Right lobe of liver (tissue), 6 donors: Measurements from ENCODE around the gene BTC. TPM values are rescaled to one million over a fixed set of nuclear protein-coding genes. Genes with fewer than 3 reads are reported as not detected.

ENCODE experiments used
- ATAC-seq, 4 donors: fragments of 200-7000 bp; cut with Tn5 transposase; one replicate each; pipeline ENCODE4 v1.9.1; 2020; ENCODE audit warnings: mild to moderate bottlenecking in 4 of 4, moderate library complexity in 4 of 4
- DNase-seq, 3 donors: peaks; one replicate each; pipeline ENCODE4 v3.0.0-alpha.2; 2020
- H3K27ac ChIP-seq, 3 donors: fragments of 200-600 bp; one replicate each; pipeline ENCODE4 v1.8.0; 2022
- H3K27me3 ChIP-seq, 2 donors: fragments of 200-600 bp; one replicate each; pipeline ENCODE4 v1.8.0; 2022
- H3K36me3 ChIP-seq, 4 donors: fragments of 200-600 bp; sonication (generic) in 1 of 4; one replicate each; pipeline versions ENCODE4 v1.5.1 to v1.8.0; 2017 to 2022; ENCODE audit warnings: control low read depth in 1 of 4
- H3K4me1 ChIP-seq, 4 donors: fragments of 200-600 bp; sonication (generic) in 1 of 4; one replicate each; pipeline versions ENCODE4 v1.5.1 to v1.8.0; 2017 to 2022; ENCODE audit warnings: control low read depth in 1 of 4
- H3K4me3 ChIP-seq, 3 donors: fragments of 200-600 bp; one replicate each; pipeline ENCODE4 v1.8.0; 2022
- H3K9me3 ChIP-seq, 4 donors: fragments of 200-600 bp; sonication (generic) in 1 of 4; one replicate each; pipeline versions ENCODE4 v1.5.1 to v1.8.0; 2017 to 2022; ENCODE audit warnings: control low read depth in 1 of 4
- POLR2A ChIP-seq: fragments of 450-650 bp; IDR thresholded peaks from one replicate; pipeline ENCODE4 v1.6.1; 2017; ENCODE audit warnings: antibody characterized with exemption, mild to moderate bottlenecking
- WGBS: methylation state at CpG from one replicate; pipeline ENCODE4 v1.1.6; 2018; ENCODE audit warnings: low coverage, low lambda C conversion rate; ENCODE audit not compliant: insufficient coverage; ENCODE audit errors: missing lambda C conversion rate; 5-methylcytosine and 5-hydroxymethylcytosine counted together
- intact Hi-C, 2 donors: fragments of 100-400 bp; cut with DNase I; formaldehyde crosslinking; loops; one replicate each; pipeline versions ENCODE4 v1.11.2 to v1.14.1; 2022
- total RNA-seq, 6 experiments: library from RNA; depleted of rRNA in 2 of 6; stranded (reverse); fragments of >200 nt in 2 of 6; fragmentation: NEBNext Ultra II Directional in 3 of 6; extraction: Animal tissue kit (Norgen Biotek cat#: 25700) in 3 of 6; gene quantifications; one replicate each; pipeline versions ENCODE4 v1.1.0 to v1.2.4, GENCODE V29; 2016 to 2023
- TF ChIP-seq, protein P1 (sequence below), 4 donors: fragments of 200-600 bp in 3 of 4; fragments of 450-650 bp in 1 of 4; IDR thresholded peaks; one replicate each; pipeline versions ENCODE4 v1.5.1 to v1.8.0; 2016 to 2022; ENCODE audit warnings: antibody characterized with exemption in 4 of 4, mild to moderate bottlenecking in 2 of 4
- donor health status: DM: no; HTN: yes; CAD: no.
- donor health status: DM: no; HTN: no; CAD: no.
- donor health status: DM: no; HTN: no; CAD: no.
- donor health status: DM: no; HTN: yes; CAD: no.
- donor health status: DM: no; HTN: yes; CAD: no.

BTC gene
- total RNA-seq, 6 experiments from 2014 or later: 0.26 to 0.95 (median 0.49) TPM

DNA sequence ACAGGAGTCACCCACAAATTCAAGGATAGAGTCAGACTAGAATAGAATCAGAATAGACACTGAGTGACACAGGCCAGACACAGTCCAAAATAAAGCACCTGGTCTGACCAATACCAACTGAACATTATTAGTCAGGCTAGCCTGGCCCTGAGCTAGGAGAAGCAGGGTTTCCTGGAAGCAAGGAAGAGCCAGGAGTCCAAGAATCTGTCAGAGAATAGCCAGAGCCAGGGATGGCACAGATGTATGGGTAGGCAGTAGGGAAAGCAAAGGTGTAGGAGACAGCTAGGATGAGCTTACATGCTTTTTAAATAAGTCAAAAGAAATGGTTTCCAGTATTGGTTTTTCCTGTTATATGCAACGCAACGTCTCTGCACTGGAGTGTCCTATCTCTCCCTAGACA is 3.7 kb downstream of the BTC start:
- intact Hi-C loops: no loop called here
- no peaks in the 10 kb centered on the region for H3K36me3 ChIP-seq
- H3K4me3 ChIP-seq: no peak overlapping the region
- H3K27me3 ChIP-seq: no peaks in the 10 kb centered on the region
- TF ChIP-seq, protein P1, sequence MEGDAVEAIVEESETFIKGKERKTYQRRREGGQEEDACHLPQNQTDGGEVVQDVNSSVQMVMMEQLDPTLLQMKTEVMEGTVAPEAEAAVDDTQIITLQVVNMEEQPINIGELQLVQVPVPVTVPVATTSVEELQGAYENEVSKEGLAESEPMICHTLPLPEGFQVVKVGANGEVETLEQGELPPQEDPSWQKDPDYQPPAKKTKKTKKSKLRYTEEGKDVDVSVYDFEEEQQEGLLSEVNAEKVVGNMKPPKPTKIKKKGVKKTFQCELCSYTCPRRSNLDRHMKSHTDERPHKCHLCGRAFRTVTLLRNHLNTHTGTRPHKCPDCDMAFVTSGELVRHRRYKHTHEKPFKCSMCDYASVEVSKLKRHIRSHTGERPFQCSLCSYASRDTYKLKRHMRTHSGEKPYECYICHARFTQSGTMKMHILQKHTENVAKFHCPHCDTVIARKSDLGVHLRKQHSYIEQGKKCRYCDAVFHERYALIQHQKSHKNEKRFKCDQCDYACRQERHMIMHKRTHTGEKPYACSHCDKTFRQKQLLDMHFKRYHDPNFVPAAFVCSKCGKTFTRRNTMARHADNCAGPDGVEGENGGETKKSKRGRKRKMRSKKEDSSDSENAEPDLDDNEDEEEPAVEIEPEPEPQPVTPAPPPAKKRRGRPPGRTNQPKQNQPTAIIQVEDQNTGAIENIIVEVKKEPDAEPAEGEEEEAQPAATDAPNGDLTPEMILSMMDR (IDR thresholded peaks at IDR 0.05): no peak
- no peak for TF ChIP-seq POLR2A
- H3K9me3 ChIP-seq: no peaks in the 10 kb centered on the region
- ATAC-seq (no peak), DNase-seq (no peak)
- WGBS: 83% methylated on average over 2 of the region's 2 CpGs
- peaks cover 0 to 3% (median 0%) of the 10 kb centered on the region in 4 donors for H3K4me1 ChIP-seq
- H3K27ac ChIP-seq: no peak overlapping the region

DNA sequence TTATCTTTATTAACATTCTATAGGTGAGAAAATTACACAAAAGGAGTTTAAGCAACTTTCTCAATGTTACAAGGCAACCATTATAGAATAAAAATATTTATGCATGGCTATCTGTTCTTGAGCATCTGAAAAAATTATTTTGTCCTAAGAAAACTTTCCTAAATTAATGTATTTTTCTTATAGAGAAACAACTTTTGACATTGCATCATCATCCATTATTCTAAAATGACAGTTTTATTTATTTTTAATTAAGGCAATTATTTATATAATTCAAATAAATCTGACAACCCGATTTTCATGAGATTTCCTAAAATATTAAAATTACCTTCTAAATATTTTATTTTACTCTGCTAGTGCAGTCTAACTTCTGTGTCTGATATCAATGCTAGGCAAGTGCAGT is 4.8 kb downstream of the BTC start:
- no peaks in the 10 kb centered on the region for H3K27me3 ChIP-seq
- WGBS: 71% methylated on average over 1 of the region's 1 CpG
- H3K4me1 ChIP-seq: peaks cover 0 to 3% (median 0%) of the 10 kb centered on the region in 4 donors
- intact Hi-C loops: no loop called here
- H3K9me3 ChIP-seq: no peaks in the 10 kb centered on the region
- H3K4me3 ChIP-seq: no peak overlapping the region
- ATAC-seq (no peak), DNase-seq (no peak)
- TF ChIP-seq, protein P1 (IDR thresholded peaks at IDR 0.05): no peak
- no peaks in the 10 kb centered on the region for H3K36me3 ChIP-seq
- H3K27ac ChIP-seq: no peak overlapping the region

DNA sequence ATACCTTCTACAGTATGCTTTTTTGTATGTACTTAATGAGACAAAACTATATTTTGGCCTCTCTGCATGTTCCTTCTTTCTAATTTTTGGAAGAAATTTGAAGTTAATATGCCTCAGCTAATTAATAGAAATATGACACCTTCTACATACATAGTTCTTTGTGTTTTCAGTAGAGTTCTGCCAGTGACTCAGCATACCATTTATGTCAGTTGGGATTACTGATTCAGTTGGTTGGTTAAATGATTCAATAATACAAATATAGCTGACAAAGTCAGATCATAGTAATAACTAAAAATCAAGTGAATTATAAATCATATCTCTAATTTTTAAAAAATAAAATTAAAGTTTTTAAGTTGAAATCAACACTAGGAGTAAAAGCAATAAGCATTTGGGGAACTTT is 16.8 kb downstream of the BTC start:
- intact Hi-C loops: no loop called here
- no peaks in the 10 kb centered on the region for H3K4me1 ChIP-seq
- DNase-seq: no peak
- H3K27ac ChIP-seq: no peak overlapping the region
- no peaks in the 10 kb centered on the region for H3K9me3 ChIP-seq
- no peak for ATAC-seq
- no peak overlapping the region for H3K4me3 ChIP-seq
- H3K27me3 ChIP-seq: no peaks in the 10 kb centered on the region
- no peaks in the 10 kb centered on the region for H3K36me3 ChIP-seq
- TF ChIP-seq, protein P1 (IDR thresholded peaks at IDR 0.05): no peak
- TF ChIP-seq POLR2A: no peak

DNA sequence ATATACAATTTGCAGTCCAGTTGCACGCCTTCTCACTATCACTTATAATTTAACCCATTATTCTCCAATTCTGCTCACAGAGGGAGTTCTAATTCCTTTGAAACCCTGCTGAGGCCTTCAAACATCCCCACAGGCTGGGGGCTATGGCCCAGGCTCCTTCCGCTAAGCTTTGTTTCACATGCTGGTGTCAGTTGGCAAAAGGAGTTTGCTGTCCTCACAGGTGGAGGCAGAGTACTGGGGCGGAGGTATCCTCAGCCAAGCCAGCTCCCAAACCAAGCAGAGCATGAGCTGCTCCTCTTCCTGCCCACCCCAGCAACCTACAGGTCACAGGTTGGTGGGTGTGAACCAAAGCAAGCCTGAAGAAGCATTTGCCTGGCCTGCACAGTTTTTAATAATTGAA is 21.5 kb downstream of the BTC start:
- H3K9me3 ChIP-seq: no peaks in the 10 kb centered on the region
- DNase-seq (no peak), ATAC-seq (no peak)
- TF ChIP-seq, protein P1 (IDR thresholded peaks at IDR 0.05): no peak
- TF ChIP-seq POLR2A: no peak
- intact Hi-C loops: no loop called here
- no peaks in the 10 kb centered on the region for H3K27me3 ChIP-seq
- H3K36me3 ChIP-seq: no peaks in the 10 kb centered on the region
- H3K4me3 ChIP-seq: no peak overlapping the region
- WGBS: 85% methylated on average over 2 of the region's 3 CpGs
- no peak overlapping the region for H3K27ac ChIP-seq
- peaks cover 0 to 10% (median 0%) of the 10 kb centered on the region in 4 donors for H3K4me1 ChIP-seq

DNA sequence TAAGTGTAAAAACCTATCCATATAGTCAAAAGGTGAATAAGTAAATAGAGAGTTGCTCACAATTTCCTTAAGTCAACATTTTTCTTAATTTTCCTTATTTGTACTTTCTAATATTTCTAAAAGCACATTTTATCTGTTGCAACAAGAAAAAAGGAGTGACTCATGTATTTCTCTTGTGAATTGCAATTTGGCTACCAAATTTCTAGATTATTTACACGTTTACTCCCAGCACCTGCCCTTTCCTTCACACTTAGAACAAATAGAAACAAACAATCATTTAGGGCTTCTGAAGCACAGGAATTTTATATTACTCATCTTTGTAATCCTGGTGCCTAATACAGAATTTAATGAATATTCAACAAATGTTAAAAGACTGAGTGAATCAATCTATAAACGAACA is 22.2 kb downstream of the BTC start:
- no peaks in the 10 kb centered on the region for H3K9me3 ChIP-seq
- no peak overlapping the region for H3K27ac ChIP-seq
- ATAC-seq: no peak
- 82% methylated on average over 2 of the region's 2 CpGs for WGBS
- TF ChIP-seq POLR2A: no peak
- H3K27me3 ChIP-seq: no peaks in the 10 kb centered on the region
- no peak overlapping the region for H3K4me3 ChIP-seq
- intact Hi-C loops: no loop called here
- peaks cover 0 to 10% (median 0%) of the 10 kb centered on the region in 4 donors for H3K4me1 ChIP-seq
- H3K36me3 ChIP-seq: no peaks in the 10 kb centered on the region
- DNase-seq: no peak
